ENCODE data around the gene SLC16A10. TPM values are rescaled to one million over a fixed set of nuclear protein-coding genes. Genes with fewer than 3 reads are reported as not detected.
"Not testable (repeated sequence)": the region's sequence is repeated elsewhere in the genome, so short reads cannot be mapped to it uniquely, and the experiment has no call there.

SLC16A10 gene
- total RNA-seq, 6 donors from 2014 or later, result 8.7 to 94.4 (median 18.9) TPM

DNA sequence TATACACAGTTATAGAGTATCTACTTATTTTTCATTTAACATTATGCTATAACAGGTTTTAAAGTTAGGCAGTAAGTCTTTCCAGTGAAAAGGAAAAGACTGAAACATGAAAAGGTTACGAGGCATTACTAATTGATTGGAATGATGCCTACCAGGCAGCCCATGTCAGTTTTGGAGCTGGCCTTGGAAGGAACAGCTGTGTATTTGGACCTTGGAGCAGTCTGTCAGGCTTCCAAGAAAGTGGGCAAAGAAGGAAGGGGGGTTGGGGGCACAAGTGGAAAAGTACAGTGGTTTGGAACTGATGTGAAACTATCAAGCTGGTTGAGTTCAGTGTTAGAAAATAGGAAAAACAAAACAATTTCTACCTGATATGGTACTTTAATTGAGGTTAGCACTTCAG lies 41.7 kb downstream of the SLC16A10 start:
- no peak for DNase-seq

DNA sequence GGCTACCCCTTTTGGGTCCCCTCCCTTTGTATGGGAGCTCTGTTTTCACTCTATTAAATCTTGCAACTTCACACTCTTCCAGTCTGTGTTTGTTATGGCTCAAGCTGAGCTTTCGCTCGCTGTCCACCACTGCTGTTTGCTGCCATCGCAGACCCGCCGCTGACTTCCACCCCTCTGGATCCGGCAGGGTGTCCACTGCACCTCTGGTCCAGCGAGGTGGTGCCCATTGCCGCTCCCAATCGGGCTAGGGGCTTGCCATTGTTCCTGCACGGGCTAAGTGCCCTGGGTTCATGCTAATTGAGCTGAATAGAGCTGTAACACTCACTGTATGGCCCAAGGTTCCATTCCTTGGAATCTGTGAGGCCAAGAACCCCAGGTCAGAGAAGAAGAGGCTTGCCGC lies 43.7 kb downstream of the SLC16A10 start:
- H3K27ac ChIP-seq; ATAC-seq (ENCODE audit: low FRiP score in 2 of 2); H3K36me3 ChIP-seq; H3K27me3 ChIP-seq; H3K4me3 ChIP-seq; H3K9me3 ChIP-seq: not testable (repeated sequence)
- 95 to 99% methylated on average over 10 to 11 of the region's 11 CpGs for WGBS, 2 donors
- peaks cover 0 to 29% (median 2%) of the 10 kb centered on the region in 4 donors for H3K4me1 ChIP-seq
- peak in 1 of 2 donors; percentile 22 for DNase-seq

More for the DNA sequence above, 41.7 kb downstream of the SLC16A10 start:
- Histone ChIP-seq H3K27me3 (no peaks in the 10 kb centered on the region), H3K4me3 (no peak overlapping the region), H3K4me1 (peaks cover 0 to 18% (median 2%) of the 10 kb centered on the region in 4 donors), H3K36me3 (no peaks in the 10 kb centered on the region), H3K9me3 (no peaks in the 10 kb centered on the region), H3K27ac (no peak overlapping the region)
- TF ChIP-seq EP300 (IDR thresholded peaks at IDR 0.05) (no peak), POLR2A (IDR thresholded peaks at IDR 0.05) (no peak), POLR2AphosphoS5 (IDR thresholded peaks at IDR 0.05) (no peak)
- TF ChIP-seq, protein P1, sequence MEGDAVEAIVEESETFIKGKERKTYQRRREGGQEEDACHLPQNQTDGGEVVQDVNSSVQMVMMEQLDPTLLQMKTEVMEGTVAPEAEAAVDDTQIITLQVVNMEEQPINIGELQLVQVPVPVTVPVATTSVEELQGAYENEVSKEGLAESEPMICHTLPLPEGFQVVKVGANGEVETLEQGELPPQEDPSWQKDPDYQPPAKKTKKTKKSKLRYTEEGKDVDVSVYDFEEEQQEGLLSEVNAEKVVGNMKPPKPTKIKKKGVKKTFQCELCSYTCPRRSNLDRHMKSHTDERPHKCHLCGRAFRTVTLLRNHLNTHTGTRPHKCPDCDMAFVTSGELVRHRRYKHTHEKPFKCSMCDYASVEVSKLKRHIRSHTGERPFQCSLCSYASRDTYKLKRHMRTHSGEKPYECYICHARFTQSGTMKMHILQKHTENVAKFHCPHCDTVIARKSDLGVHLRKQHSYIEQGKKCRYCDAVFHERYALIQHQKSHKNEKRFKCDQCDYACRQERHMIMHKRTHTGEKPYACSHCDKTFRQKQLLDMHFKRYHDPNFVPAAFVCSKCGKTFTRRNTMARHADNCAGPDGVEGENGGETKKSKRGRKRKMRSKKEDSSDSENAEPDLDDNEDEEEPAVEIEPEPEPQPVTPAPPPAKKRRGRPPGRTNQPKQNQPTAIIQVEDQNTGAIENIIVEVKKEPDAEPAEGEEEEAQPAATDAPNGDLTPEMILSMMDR (IDR thresholded peaks at IDR 0.05), result no peak
- WGBS, 2 donors, result 54 to 72% methylated on average over 1 of the region's 1 CpG
- no peak for ATAC-seq (ENCODE audit: low FRiP score in 2 of 2)

DNA sequence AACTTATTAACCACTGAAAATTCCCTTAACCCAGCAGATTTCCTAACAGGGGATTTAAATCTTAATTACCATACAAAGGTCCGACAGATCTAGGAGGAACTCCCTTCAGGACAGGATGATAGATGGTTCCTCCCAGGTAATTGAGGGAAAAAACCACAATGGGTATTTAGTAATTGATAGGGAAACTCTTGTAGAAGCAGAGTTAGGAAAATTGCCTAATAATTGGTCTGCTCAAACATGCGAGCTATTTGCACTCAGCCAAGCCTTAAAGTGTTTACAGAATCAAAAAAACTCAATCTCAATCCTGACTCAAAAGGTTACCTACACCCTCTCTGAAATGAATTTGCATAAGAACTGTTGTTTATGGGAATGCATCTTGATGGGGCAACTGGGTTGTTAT lies 45.4 kb downstream of the SLC16A10 start:
- TF ChIP-seq EP300 (IDR thresholded peaks at IDR 0.05), result peak in 1 of 4 donors; percentile 74
- H3K36me3 ChIP-seq; H3K27me3 ChIP-seq; ATAC-seq (ENCODE audit: low FRiP score in 2 of 2); H3K9me3 ChIP-seq; DNase-seq; H3K4me3 ChIP-seq: not testable (repeated sequence)
- Histone ChIP-seq H3K27ac (peak overlapping the region in 1 of 4 donors; percentile 26), H3K4me1 (peaks cover 0 to 29% (median 2%) of the 10 kb centered on the region in 4 donors)
- 32 to 39% methylated on average over 2 of the region's 2 CpGs for WGBS, 2 donors

DNA sequence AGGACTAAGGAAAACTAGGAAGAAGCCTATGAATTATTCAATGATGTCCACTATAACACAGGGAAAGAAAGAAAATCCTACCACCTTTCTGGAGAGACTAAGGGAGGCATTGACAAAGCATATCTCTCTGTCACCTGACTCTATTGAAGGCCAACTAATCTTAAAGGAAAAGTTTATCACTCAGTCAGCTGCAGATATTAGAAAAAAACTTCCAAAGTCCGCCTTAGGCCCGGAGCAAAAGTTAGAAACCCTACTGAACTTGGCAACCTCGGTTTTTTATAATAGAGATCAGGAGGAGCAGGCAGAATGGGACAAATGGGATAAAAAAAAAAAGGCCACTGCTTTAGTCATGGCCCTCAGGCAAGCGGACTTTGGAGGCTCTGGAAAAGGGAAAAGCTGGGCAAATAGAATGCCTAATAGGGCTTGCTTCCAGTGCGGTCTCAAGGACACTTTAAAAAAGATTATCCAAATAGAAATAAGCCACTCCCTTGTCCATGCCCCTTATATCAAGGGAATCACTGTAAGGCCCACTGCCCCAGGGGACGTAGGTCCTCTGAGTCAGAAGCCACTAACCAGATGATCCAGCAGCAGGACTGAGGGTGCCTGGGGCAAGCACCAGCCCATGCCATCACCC lies 47.0 kb downstream of the SLC16A10 start:
- not testable (repeated sequence) for H3K4me3 ChIP-seq; ATAC-seq (ENCODE audit: low FRiP score in 2 of 2); H3K9me3 ChIP-seq; DNase-seq; H3K27me3 ChIP-seq; H3K36me3 ChIP-seq
- 77 to 78% methylated on average over 6 of the region's 6 CpGs for WGBS, 2 donors
- peaks cover 0 to 24% (median 2%) of the 10 kb centered on the region in 4 donors for H3K4me1 ChIP-seq
- peak overlapping the region in 1 of 4 donors; percentile 54 for H3K27ac ChIP-seq

DNA sequence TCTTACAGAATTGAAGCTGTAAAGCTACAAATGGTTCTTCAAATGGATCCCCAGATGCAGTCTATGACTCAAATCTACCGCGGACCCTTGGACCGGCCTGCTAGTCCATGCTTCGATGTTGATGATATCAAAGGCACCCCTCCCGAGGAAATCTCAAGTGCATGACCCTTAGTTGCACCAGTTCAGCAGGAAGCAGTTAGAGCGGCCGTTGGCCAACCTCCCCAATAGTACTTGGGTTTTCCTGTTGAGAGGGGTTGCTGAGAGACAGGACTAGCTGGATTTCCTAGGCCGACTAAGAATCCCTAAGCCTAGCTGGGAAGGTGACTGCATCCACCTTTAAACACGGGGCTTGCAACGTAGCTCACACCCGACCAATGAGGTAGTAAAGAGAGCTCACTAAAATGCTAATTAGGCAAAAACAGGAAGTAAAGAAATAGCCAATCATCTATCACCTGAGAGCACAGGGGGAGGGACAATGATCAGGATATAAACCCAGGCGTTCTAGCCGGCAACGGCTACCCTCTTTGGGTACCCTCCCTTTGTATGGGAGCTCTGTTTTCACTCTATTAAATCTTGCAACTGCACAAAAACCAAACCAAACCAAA lies 50.3 kb downstream of the SLC16A10 start:
- H3K36me3 ChIP-seq; H3K27ac ChIP-seq; H3K4me3 ChIP-seq; ATAC-seq (ENCODE audit: low FRiP score in 2 of 2); H3K9me3 ChIP-seq; H3K27me3 ChIP-seq: not testable (repeated sequence)
- 62 to 73% methylated on average over 13 to 14 of the region's 14 CpGs for WGBS, 2 donors
- peaks cover 0 to 14% (median under 1%) of the 10 kb centered on the region in 4 donors for H3K4me1 ChIP-seq
- peak in 1 of 2 donors; percentile 65 for DNase-seq

DNA sequence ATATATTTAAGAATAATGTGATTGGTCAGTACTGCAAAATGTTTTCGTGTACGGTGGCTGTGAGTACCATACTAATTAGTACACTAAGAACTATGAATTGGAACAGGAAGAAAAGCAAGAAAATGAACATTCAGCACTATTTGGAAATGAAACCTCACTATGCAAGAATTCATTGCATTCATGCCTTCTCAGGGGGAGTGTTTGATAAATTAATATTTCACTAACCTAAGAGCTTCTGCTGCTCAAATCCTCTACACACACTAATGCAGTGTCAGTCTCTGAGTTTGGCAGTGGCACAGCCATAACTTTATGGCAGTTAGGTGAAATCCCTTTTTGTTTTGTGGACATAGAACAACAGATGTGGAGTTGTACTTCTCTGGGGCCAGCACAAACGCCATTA lies 60.1 kb downstream of the SLC16A10 start:
- H3K27ac ChIP-seq, result no peak overlapping the region
- no peaks in the 10 kb centered on the region for H3K4me1 ChIP-seq
- 67 to 78% methylated on average over 3 of the region's 3 CpGs for WGBS, 2 donors
- no peak for ATAC-seq (ENCODE audit: low FRiP score in 2 of 2)
- no peak for DNase-seq
- no peak overlapping the region for H3K4me3 ChIP-seq
- no peaks in the 10 kb centered on the region for H3K27me3 ChIP-seq
- no peaks in the 10 kb centered on the region for H3K36me3 ChIP-seq
- TF ChIP-seq POLR2A (IDR thresholded peaks at IDR 0.05) (no peak), POLR2AphosphoS5 (IDR thresholded peaks at IDR 0.05) (no peak), EP300 (IDR thresholded peaks at IDR 0.05) (no peak)
- TF ChIP-seq, protein P1 (IDR thresholded peaks at IDR 0.05), result no peak
- no peaks in the 10 kb centered on the region for H3K9me3 ChIP-seq

DNA sequence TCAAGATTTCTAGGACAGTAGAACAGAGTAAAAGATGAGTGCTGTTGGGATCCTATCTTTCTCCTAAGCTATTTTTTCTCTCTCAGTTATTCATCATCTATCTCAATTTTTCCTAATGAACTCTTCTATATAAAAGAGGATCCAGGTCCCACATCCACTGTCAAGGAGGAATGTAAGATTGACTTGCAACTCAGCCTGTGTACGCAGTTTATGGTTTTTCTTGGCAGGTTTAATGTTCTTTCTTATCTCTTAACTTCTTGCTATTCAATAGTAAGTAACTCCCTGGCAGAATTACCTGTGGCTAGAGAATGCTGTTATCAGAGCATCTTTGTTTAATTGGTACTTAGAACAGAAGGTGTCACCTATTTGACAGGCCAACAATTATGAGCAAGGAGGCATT lies 60.8 kb downstream of the SLC16A10 start:
- DNase-seq, result no peak
- no peaks in the 10 kb centered on the region for H3K4me1 ChIP-seq
- no peak overlapping the region for H3K4me3 ChIP-seq
- no peak overlapping the region for H3K27ac ChIP-seq
- no peaks in the 10 kb centered on the region for H3K27me3 ChIP-seq
- ATAC-seq (ENCODE audit: low FRiP score in 2 of 2), result no peak
- TF ChIP-seq POLR2A (IDR thresholded peaks at IDR 0.05), result no peak
- TF ChIP-seq, protein P1 (IDR thresholded peaks at IDR 0.05), result no peak
- no peak for TF ChIP-seq POLR2AphosphoS5 (IDR thresholded peaks at IDR 0.05)
- TF ChIP-seq EP300 (IDR thresholded peaks at IDR 0.05), result no peak
- WGBS, 2 donors, result 69 to 90% methylated on average over 1 of the region's 1 CpG
- no peaks in the 10 kb centered on the region for H3K9me3 ChIP-seq
- no peaks in the 10 kb centered on the region for H3K36me3 ChIP-seq

Measured in upper lobe of left lung (tissue), 6 donors.